Loucy (cell line): ENCODE data around the gene ABCC4.

Experiments
- H2AFZ ChIP-seq: fragments of 200-600 bp; sonication (generic); 2 replicates; pipeline ENCODE4 v1.6.0; 2016; ENCODE audit warnings: antibody characterized with exemption, mild to moderate bottlenecking, low read length, moderate library complexity
- H3F3A ChIP-seq: fragments of 200-600 bp; 2 replicates; pipeline ENCODE4 v1.6.0; 2016; ENCODE audit warnings: antibody characterized with exemption, low read depth, mild to moderate bottlenecking
- H3K27me3 ChIP-seq: fragments of 200-600 bp; sonication (generic); 2 replicates; pipeline ENCODE4 v1.6.1; 2014; ENCODE audit warnings: low read length, mild to moderate bottlenecking; ENCODE audit not compliant: insufficient read depth, poor library complexity, severe bottlenecking
- H3K36me3 ChIP-seq: fragments of 200-600 bp; sonication (generic); 2 replicates; pipeline ENCODE4 v1.6.1; 2016; ENCODE audit warnings: low read length; ENCODE audit not compliant: insufficient read depth
- H3K4me1 ChIP-seq: fragments of 200-600 bp; sonication (generic); 2 replicates; pipeline ENCODE4 v1.5.1; 2014; ENCODE audit warnings: low read length, mild to moderate bottlenecking; ENCODE audit not compliant: insufficient read depth, poor library complexity, severe bottlenecking
- H3K4me2 ChIP-seq: fragments of 200-600 bp; sonication (generic); 2 replicates; pipeline ENCODE4 v1.6.0; 2014; ENCODE audit warnings: antibody characterized with exemption, low read length, low read depth, mild to moderate bottlenecking; ENCODE audit not compliant: poor library complexity, severe bottlenecking
- H3K4me3 ChIP-seq: fragments of 200-600 bp; sonication (generic); 2 replicates; pipeline ENCODE4 v1.5.1; 2014; ENCODE audit warnings: low read length, mild to moderate bottlenecking, mixed read lengths; ENCODE audit not compliant: poor library complexity, severe bottlenecking
- H3K79me2 ChIP-seq: fragments of 200-600 bp; sonication (generic); 2 replicates; pipeline ENCODE4 v1.6.1; 2014; ENCODE audit warnings: low read length; ENCODE audit not compliant: insufficient read depth
- H3K9ac ChIP-seq: fragments of 200-600 bp; sonication (generic); 2 replicates; pipeline ENCODE4 v1.6.0; 2014; ENCODE audit warnings: mild to moderate bottlenecking, low read depth, low read length, moderate library complexity; ENCODE audit not compliant: poor library complexity, severe bottlenecking
- H3K9me2 ChIP-seq: fragments of 200-600 bp; sonication (generic); replicated peaks from 2 replicates; pipeline ENCODE4 v1.6.1; 2016; ENCODE audit warnings: low read depth, low read length, mixed read lengths
- H3K9me3 ChIP-seq: fragments of 200-600 bp; sonication (generic); 2 replicates; pipeline ENCODE4 v1.6.1; 2014; ENCODE audit warnings: mild to moderate bottlenecking, antibody characterized with exemption, low read length, low read depth; ENCODE audit not compliant: insufficient read depth
- H4K20me1 ChIP-seq: fragments of 200-600 bp; sonication (generic); 2 replicates; pipeline ENCODE4 v1.6.0; 2014; ENCODE audit warnings: antibody characterized with exemption, low read length, mild to moderate bottlenecking; ENCODE audit not compliant: insufficient read depth, poor library complexity, severe bottlenecking
- EZH2phosphoT487 ChIP-seq: fragments of 200-600 bp; IDR thresholded peaks from 2 replicates; pipeline ENCODE4 v1.6.1; 2018; ENCODE audit warnings: antibody characterized with exemption, mild to moderate bottlenecking, moderate library complexity, borderline replicate concordance
- TF ChIP-seq, protein P1 (sequence below): fragments of 200-600 bp; sonication (generic); conservative IDR thresholded peaks from 2 replicates; pipeline ENCODE4 v1.5.1; 2014; ENCODE audit warnings: mild to moderate bottlenecking, antibody characterized with exemption, low read length

Gene ABCC4

DNA sequence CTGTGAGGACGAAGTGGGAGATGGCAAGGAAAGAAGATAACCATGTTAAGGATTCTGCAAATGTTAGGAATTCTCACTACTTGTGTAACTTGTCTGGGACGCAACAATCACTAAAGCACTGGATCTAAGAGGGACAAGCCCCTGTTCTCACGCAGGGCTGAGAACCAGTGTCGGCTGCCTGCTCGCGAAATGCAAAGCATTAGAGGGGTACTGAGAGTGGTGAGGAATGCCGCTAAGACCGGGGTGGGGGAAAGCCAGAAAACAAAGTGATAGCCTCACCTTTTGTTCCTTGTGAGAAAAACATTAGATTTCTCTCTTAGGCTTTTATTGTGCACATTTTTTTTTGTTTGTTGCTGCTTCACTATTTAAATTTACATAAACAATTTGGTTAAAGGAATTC lies 241.9 kb downstream of the ABCC4 start:
- H2AFZ ChIP-seq: no peak overlapping the region
- no peaks in the 10 kb centered on the region for H3F3A ChIP-seq
- H3K79me2 ChIP-seq: no peaks in the 10 kb centered on the region
- H3K36me3 ChIP-seq: no peaks in the 10 kb centered on the region
- H3K4me2 ChIP-seq: no peak overlapping the region
- H3K27me3 ChIP-seq: no peaks in the 10 kb centered on the region
- no peak overlapping the region for H3K9ac ChIP-seq
- TF ChIP-seq, protein P1, sequence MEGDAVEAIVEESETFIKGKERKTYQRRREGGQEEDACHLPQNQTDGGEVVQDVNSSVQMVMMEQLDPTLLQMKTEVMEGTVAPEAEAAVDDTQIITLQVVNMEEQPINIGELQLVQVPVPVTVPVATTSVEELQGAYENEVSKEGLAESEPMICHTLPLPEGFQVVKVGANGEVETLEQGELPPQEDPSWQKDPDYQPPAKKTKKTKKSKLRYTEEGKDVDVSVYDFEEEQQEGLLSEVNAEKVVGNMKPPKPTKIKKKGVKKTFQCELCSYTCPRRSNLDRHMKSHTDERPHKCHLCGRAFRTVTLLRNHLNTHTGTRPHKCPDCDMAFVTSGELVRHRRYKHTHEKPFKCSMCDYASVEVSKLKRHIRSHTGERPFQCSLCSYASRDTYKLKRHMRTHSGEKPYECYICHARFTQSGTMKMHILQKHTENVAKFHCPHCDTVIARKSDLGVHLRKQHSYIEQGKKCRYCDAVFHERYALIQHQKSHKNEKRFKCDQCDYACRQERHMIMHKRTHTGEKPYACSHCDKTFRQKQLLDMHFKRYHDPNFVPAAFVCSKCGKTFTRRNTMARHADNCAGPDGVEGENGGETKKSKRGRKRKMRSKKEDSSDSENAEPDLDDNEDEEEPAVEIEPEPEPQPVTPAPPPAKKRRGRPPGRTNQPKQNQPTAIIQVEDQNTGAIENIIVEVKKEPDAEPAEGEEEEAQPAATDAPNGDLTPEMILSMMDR: no peak
- TF ChIP-seq EZH2phosphoT487: no peak
- no peaks in the 10 kb centered on the region for H3K4me1 ChIP-seq
- H3K4me3 ChIP-seq: no peak overlapping the region
- H3K9me2 ChIP-seq: no peaks in the 10 kb centered on the region
- H3K9me3 ChIP-seq: no peaks in the 10 kb centered on the region
- H4K20me1 ChIP-seq: no peaks in the 10 kb centered on the region

DNA sequence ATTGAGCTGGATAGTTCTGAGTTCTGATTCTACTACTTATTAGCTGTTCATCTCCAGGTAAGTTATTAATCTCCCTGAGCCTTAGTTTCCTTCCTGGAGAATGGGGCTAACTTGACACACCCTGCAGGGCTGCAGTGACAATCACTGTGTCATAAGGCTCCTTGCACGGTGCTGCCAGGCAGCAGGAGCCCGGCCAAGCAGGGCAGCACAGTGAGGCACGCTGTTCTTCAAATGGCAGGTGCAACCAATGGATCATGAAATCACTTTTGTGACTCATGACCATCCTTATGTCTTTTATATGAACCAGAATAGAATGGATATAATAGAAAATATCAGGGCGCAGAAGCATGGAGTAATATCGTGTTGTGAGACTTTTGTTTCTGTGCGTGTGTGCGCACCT lies 242.6 kb downstream of the ABCC4 start:
- H3K4me1 ChIP-seq: no peaks in the 10 kb centered on the region
- no peak overlapping the region for H3K4me3 ChIP-seq
- H3K9ac ChIP-seq: no peak overlapping the region
- no peaks in the 10 kb centered on the region for H3K9me3 ChIP-seq
- H3K4me2 ChIP-seq: no peak overlapping the region
- TF ChIP-seq, protein P1: no peak
- TF ChIP-seq EZH2phosphoT487: no peak
- H2AFZ ChIP-seq: no peak overlapping the region
- H3K9me2 ChIP-seq: no peaks in the 10 kb centered on the region
- H3K36me3 ChIP-seq: no peaks in the 10 kb centered on the region
- H4K20me1 ChIP-seq: no peaks in the 10 kb centered on the region
- H3K27me3 ChIP-seq: no peaks in the 10 kb centered on the region
- H3K79me2 ChIP-seq: no peaks in the 10 kb centered on the region
- no peaks in the 10 kb centered on the region for H3F3A ChIP-seq

DNA sequence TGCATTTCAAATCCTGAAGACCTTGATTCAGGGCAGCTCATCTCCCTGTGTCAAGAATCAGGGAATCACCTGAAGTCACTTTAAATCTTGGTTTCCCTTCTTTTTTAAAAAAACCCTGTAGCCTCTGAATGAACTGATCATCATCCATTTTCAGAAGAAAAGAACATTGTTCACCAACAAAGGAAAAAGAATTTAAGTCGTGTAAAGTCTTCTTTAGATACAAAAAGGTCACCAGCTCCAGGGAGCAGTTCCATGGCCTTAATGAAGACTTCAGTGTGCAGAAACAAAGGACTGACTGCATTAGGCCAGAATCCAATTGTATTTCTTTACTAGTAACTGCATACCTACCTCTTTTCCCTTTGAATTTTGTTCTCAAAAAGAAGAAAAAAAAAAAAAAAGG lies 245.0 kb downstream of the ABCC4 start:
- Histone ChIP-seq H3K79me2 (no peaks in the 10 kb centered on the region), H3K4me1 (no peaks in the 10 kb centered on the region), H3K36me3 (no peaks in the 10 kb centered on the region), H3K4me3 (no peak overlapping the region), H2AFZ (no peak overlapping the region), H3K9me3 (no peaks in the 10 kb centered on the region), H4K20me1 (no peaks in the 10 kb centered on the region), H3K27me3 (no peaks in the 10 kb centered on the region), H3K4me2 (no peak overlapping the region), H3K9ac (no peak overlapping the region), H3K9me2 (no peaks in the 10 kb centered on the region), H3F3A (no peaks in the 10 kb centered on the region)
- TF ChIP-seq, protein P1: no peak
- TF ChIP-seq EZH2phosphoT487: no peak
